Vagina (tissue), 2 donors: Measurements from ENCODE around the gene TTYH1. TPM values are rescaled to one million over a fixed set of nuclear protein-coding genes. Genes with fewer than 3 reads are reported as not detected.

ENCODE experiments used
- DNase-seq, 2 donors: peaks; one replicate each; pipeline ENCODE4 v3.0.0-alpha.2; 2017; ENCODE audit errors: extremely low spot score in 2 of 2
- H3K27ac ChIP-seq: fragments of 200-600 bp; sonication (generic); one replicate; pipeline ENCODE4 v1.5.1; 2019
- H3K27me3 ChIP-seq: fragments of 200-600 bp; sonication (generic); one replicate; pipeline ENCODE4 v1.5.1; 2019
- H3K36me3 ChIP-seq, 2 donors: fragments of 200-600 bp; sonication (generic); one replicate each; pipeline ENCODE4 v1.5.1; 2017 to 2019
- H3K4me1 ChIP-seq: fragments of 200-600 bp; sonication (generic); one replicate; pipeline ENCODE4 v1.5.1; 2019
- H3K4me3 ChIP-seq, 2 donors: fragments of 200-600 bp; sonication (generic); 1 replicate in 1 of 2; 2 replicates in 1 of 2; pipeline ENCODE4 v1.5.1; 2016 to 2019
- H3K9me3 ChIP-seq: fragments of 200-600 bp; sonication (generic); one replicate; pipeline ENCODE4 v1.5.1; 2019
- POLR2A ChIP-seq, 2 donors: fragments of 450-650 bp; IDR thresholded peaks; one replicate each; pipeline ENCODE4 v1.6.1; 2017; ENCODE audit warnings: antibody characterized with exemption in 2 of 2, mild to moderate bottlenecking in 2 of 2, moderate library complexity in 2 of 2
- POLR2AphosphoS5 ChIP-seq, 2 donors: sonication (generic); formaldehyde crosslinking; IDR thresholded peaks; one replicate each; pipeline ENCODE4 v1.9.0; 2017; ENCODE audit warnings: antibody characterized with exemption in 2 of 2, mild to moderate bottlenecking in 2 of 2, low read depth in 1 of 2; ENCODE audit not compliant: insufficient read depth in 1 of 2
- intact Hi-C: fragments of 100-400 bp; cut with DNase I; formaldehyde crosslinking; loops from one replicate; pipeline ENCODE4 v1.15.1; 2023
- total RNA-seq: library from RNA; depleted of rRNA; stranded (reverse); fragments of >200 nt; gene quantifications from one replicate; pipeline ENCODE4 v1.2.3, GENCODE V29; 2016
- TF ChIP-seq, protein P1 (sequence below), 3 experiments: fragments of 450-650 bp in 2 of 3; fragments of 200-600 bp in 1 of 3; sonication (generic) in 1 of 3; IDR thresholded peaks; one replicate each; pipeline ENCODE4 v1.5.1; 2017 to 2019; ENCODE audit warnings: antibody characterized with exemption in 3 of 3, mild to moderate bottlenecking in 2 of 3, moderate library complexity in 2 of 3

TTYH1 gene
- total RNA-seq, 1 donor from 2014 or later, result 5.9 TPM

- H3K4me1 ChIP-seq, result peaks cover 11% of the 10 kb centered on the region
- H3K4me3 ChIP-seq, result no peak overlapping the region
- no peak for DNase-seq
- H3K9me3 ChIP-seq, result no peaks in the 10 kb centered on the region
- no peaks in the 10 kb centered on the region for H3K36me3 ChIP-seq
- intact Hi-C loops, result no loop called here
- no peak overlapping the region for H3K27ac ChIP-seq
- peaks cover 10% of the 10 kb centered on the region for H3K27me3 ChIP-seq
- TF ChIP-seq POLR2A (IDR thresholded peaks at IDR 0.05) (no peak), POLR2AphosphoS5 (IDR thresholded peaks at IDR 0.05; ENCODE audit: insufficient read depth in 1 of 2, low read depth in 1 of 2) (no peak)
- TF ChIP-seq, protein P1, sequence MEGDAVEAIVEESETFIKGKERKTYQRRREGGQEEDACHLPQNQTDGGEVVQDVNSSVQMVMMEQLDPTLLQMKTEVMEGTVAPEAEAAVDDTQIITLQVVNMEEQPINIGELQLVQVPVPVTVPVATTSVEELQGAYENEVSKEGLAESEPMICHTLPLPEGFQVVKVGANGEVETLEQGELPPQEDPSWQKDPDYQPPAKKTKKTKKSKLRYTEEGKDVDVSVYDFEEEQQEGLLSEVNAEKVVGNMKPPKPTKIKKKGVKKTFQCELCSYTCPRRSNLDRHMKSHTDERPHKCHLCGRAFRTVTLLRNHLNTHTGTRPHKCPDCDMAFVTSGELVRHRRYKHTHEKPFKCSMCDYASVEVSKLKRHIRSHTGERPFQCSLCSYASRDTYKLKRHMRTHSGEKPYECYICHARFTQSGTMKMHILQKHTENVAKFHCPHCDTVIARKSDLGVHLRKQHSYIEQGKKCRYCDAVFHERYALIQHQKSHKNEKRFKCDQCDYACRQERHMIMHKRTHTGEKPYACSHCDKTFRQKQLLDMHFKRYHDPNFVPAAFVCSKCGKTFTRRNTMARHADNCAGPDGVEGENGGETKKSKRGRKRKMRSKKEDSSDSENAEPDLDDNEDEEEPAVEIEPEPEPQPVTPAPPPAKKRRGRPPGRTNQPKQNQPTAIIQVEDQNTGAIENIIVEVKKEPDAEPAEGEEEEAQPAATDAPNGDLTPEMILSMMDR (IDR thresholded peaks at IDR 0.05), result no peak
Observed at GRCh38 chr19:54424660-54425381, 9.6 kb downstream of the TTYH1 start.

DNA sequence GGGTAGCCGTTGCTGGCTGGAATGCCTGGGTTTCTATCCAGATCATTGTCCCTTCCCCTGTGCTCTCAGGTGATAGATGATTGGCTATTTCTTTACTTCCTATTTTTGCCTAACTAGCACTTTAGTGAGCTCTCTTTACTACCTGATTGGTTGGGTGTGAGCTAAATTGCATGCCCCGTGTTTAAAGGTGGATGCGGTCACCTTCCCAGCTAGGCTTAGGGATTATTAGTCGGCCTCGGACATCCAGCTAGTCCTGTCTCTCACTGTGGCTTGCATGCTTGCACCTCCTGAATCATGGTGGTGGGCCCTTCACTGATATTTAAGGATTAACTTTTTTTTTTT lies 10.1 kb downstream of the TTYH1 start:
- Histone ChIP-seq H3K27me3 (peaks cover 10% of the 10 kb centered on the region), H3K4me1 (peaks cover 16% of the 10 kb centered on the region), H3K36me3 (no peaks in the 10 kb centered on the region), H3K4me3 (no peak overlapping the region), H3K27ac (no peak overlapping the region), H3K9me3 (no peaks in the 10 kb centered on the region)
- intact Hi-C loops, result no loop called here
- TF ChIP-seq, protein P1 (IDR thresholded peaks at IDR 0.05), result no peak
- TF ChIP-seq POLR2A (IDR thresholded peaks at IDR 0.05) (no peak), POLR2AphosphoS5 (IDR thresholded peaks at IDR 0.05; ENCODE audit: insufficient read depth in 1 of 2, low read depth in 1 of 2) (no peak)
- DNase-seq, result no peak

DNA sequence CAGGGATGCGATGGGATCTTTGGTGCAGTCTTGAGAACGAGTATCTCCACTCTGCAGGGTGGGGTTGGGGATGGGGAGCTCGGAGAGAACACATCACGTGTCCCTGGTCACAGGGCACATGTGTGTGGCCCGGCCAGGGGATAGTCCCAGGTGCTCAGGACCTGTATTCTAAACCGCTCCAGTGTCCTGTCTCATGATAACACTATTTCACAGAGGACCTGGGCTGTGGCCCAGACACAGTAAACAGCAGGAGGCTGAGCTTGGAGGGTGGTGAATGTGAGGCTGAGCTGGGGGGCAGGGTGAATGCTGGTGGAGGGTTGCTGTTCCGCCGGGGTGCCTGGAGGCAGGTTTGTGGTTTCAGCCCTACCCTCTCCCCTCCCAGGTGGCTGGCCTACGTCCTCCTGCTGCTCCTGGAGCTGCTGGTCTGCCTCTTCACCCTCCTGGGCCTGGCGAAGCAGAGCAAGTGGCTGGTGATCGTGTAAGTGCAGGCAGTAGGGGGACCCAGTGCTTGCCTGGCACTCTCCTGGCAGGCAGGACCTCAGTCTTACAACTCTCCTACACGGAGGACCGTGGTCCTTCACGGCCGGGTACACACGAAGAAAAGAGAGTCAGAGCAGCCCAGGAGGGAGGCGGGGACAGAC lies 11.1 kb downstream of the TTYH1 start:
- H3K9me3 ChIP-seq, result no peaks in the 10 kb centered on the region
- peaks cover 17% of the 10 kb centered on the region for H3K4me1 ChIP-seq
- no peak overlapping the region for H3K4me3 ChIP-seq
- H3K36me3 ChIP-seq, result no peaks in the 10 kb centered on the region
- H3K27me3 ChIP-seq, result peaks cover 10% of the 10 kb centered on the region
- no peak for DNase-seq
- TF ChIP-seq, protein P1 (IDR thresholded peaks at IDR 0.05), result no peak
- TF ChIP-seq POLR2AphosphoS5 (IDR thresholded peaks at IDR 0.05; ENCODE audit: insufficient read depth in 1 of 2, low read depth in 1 of 2) (no peak), POLR2A (IDR thresholded peaks at IDR 0.05) (no peak)
- no peak overlapping the region for H3K27ac ChIP-seq
- intact Hi-C loops, result no loop called here

DNA sequence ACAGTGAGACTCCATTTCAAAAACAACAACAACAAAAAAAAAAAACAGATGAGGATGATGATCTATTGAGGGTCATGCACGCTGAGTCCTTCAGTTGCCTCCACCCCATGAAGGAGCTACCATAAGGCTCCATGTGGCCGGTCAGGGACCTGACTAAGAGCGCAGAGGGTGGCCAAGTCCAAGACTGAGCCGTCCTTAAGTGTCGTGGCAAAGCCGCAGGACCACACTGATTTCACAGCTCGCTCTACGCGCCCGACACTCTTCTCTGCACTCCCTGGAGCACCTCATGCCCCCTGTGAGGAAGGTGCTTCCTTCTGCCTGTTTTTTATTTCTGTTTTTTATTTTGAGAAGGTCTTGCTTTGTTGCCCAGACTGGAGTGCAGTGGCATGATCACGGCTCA lies 12.3 kb downstream of the TTYH1 start:
- Histone ChIP-seq H3K4me3 (no peak overlapping the region), H3K27me3 (peaks cover 10% of the 10 kb centered on the region), H3K4me1 (peaks cover 20% of the 10 kb centered on the region), H3K9me3 (no peaks in the 10 kb centered on the region), H3K36me3 (no peaks in the 10 kb centered on the region), H3K27ac (no peak overlapping the region)
- no peak for DNase-seq
- intact Hi-C loops, result no loop called here
- TF ChIP-seq, protein P1 (IDR thresholded peaks at IDR 0.05), result no peak
- no peak for TF ChIP-seq POLR2A (IDR thresholded peaks at IDR 0.05)
- TF ChIP-seq POLR2AphosphoS5 (IDR thresholded peaks at IDR 0.05; ENCODE audit: insufficient read depth in 1 of 2, low read depth in 1 of 2), result no peak
